Mesothelial cell of epicardium (in vitro differentiated cells): ENCODE measurements around the gene IRX2. TPM values are rescaled to one million over a fixed set of nuclear protein-coding genes. Genes with fewer than 3 reads are reported as not detected.

ENCODE experiments used
- DNase-seq, 2 experiments: peaks; one replicate each; pipeline ENCODE4 v3.0.0; 2021; ENCODE audit warnings: low spot score in 2 of 2; ENCODE audit not compliant: unreplicated experiment in 2 of 2
- H3K27ac Mint-ChIP-seq: 2 replicates; pipeline ENCODE4 v1.8.0; 2021; ENCODE audit warnings: mixed read lengths
- H3K27me3 Mint-ChIP-seq: 2 replicates; pipeline ENCODE4 v1.8.0; 2021; ENCODE audit warnings: low read depth, mixed read lengths
- H3K36me3 Mint-ChIP-seq: 2 replicates; pipeline ENCODE4 v1.8.0; 2021; ENCODE audit warnings: mixed read lengths
- H3K4me1 Mint-ChIP-seq: 2 replicates; pipeline ENCODE4 v1.8.0; 2021; ENCODE audit warnings: mixed read lengths
- H3K4me3 Mint-ChIP-seq: 2 replicates; pipeline ENCODE4 v1.8.0; 2021; ENCODE audit warnings: mild to moderate bottlenecking, moderate library complexity, mixed read lengths
- H3K9me3 Mint-ChIP-seq: 2 replicates; pipeline ENCODE4 v1.8.0; 2021; ENCODE audit warnings: mixed read lengths
- total RNA-seq: library from RNA; stranded (reverse); gene quantifications from 3 replicates; pipeline ENCODE4 v1.2.1, GENCODE V29; 2021
- TF ChIP-seq, protein P1 (sequence below): fragments of 200-600 bp; sonication (generic); IDR thresholded peaks from one replicate; pipeline ENCODE4 v1.5.0; 2021; ENCODE audit warnings: antibody characterized with exemption; ENCODE audit not compliant: unreplicated experiment

Gene IRX2
- total RNA-seq, 1 donor from 2014 or later = 30.3 TPM

DNA sequence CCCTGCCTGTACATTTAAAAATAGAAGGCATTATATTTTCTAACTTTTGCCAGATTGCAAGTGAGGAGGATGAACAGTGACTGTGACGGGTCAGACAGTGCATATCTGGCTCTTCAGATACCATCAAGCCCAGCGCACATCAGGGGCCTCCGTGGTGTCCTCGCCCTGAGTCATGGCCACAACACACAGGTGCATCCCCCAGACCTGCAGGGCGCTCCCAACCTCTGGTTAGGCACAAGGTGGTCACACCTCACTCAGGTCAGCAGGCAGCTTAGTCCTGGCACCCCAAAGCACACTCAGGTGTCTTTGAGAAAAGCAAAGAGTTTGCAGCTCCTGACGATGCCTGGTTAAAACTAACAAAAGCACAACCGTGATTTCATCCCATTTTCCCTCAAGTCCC lies 28.6 kb downstream of the IRX2 start:
- no peak overlapping the region for H3K27ac Mint-ChIP-seq
- H3K36me3 Mint-ChIP-seq = no peaks in the 10 kb centered on the region
- no peaks in the 10 kb centered on the region for H3K9me3 Mint-ChIP-seq
- peaks cover 4% of the 10 kb centered on the region for H3K4me1 Mint-ChIP-seq
- TF ChIP-seq, protein P1, sequence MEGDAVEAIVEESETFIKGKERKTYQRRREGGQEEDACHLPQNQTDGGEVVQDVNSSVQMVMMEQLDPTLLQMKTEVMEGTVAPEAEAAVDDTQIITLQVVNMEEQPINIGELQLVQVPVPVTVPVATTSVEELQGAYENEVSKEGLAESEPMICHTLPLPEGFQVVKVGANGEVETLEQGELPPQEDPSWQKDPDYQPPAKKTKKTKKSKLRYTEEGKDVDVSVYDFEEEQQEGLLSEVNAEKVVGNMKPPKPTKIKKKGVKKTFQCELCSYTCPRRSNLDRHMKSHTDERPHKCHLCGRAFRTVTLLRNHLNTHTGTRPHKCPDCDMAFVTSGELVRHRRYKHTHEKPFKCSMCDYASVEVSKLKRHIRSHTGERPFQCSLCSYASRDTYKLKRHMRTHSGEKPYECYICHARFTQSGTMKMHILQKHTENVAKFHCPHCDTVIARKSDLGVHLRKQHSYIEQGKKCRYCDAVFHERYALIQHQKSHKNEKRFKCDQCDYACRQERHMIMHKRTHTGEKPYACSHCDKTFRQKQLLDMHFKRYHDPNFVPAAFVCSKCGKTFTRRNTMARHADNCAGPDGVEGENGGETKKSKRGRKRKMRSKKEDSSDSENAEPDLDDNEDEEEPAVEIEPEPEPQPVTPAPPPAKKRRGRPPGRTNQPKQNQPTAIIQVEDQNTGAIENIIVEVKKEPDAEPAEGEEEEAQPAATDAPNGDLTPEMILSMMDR = no peak
- H3K4me3 Mint-ChIP-seq = no peak overlapping the region
- peaks cover 74% of the 10 kb centered on the region for H3K27me3 Mint-ChIP-seq
- peak in 1 of 2 experiments; percentile 20 for DNase-seq

DNA sequence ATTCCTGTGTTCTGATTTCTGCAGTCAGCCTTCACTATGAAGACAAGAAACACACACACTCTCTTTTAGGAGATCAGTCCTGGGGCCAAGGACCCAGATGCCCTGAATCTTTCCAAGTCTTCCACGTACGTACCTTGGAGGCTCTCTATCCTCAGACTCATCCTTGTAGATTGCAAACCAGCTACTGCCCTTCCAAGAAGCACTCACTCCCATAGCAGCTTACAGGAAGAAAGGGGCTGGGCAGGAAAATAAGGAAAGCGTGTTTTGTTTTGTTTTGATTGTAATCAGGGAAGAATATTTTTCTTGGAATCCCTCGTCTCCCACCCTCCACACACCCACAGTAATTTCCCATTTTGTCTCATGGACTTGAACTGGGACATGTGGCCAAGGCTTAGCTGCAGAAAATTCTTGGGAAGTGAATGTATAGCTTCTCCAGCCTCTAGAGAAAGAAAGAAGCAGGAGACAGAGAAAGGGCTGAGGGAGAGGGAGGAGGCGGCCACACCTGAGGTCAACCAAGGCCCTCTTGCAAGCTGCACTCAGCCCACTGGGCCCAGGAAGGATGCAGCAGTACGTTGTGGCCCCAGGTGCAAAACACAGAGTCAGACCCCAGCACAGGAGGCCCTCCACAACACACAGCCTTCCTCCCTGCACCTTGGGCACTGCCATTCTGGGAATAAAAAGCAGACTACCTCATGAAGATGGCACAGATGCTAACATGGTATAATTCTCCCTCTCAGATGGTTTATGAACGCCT lies 29.9 kb downstream of the IRX2 start:
- H3K9me3 Mint-ChIP-seq = no peaks in the 10 kb centered on the region
- H3K4me1 Mint-ChIP-seq = no peaks in the 10 kb centered on the region
- DNase-seq = peak in 1 of 2 experiments; percentile 1
- no peaks in the 10 kb centered on the region for H3K36me3 Mint-ChIP-seq
- no peak overlapping the region for H3K27ac Mint-ChIP-seq
- H3K4me3 Mint-ChIP-seq = no peak overlapping the region
- TF ChIP-seq, protein P1 = no peak
- H3K27me3 Mint-ChIP-seq = peaks cover 76% of the 10 kb centered on the region

DNA sequence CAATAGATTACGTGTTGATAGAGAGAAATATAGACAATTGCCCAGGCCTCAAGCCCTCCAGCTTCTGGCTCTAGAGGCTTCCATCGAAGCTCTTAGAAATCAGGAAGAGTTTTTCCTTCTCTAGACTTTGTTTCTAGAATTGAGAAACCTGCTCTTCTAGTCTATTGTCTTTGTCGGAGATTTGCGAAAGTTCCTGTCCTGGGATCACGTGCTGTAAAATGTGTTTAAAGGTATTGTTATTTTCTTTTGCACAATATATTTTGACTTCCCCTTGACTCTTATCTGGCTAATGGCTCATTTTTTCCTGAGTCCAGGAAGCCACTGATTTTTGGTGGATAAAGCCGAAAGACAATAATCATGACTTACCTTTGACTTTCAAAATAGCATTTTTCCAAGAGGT lies 32.1 kb downstream of the IRX2 start:
- no peaks in the 10 kb centered on the region for H3K9me3 Mint-ChIP-seq

DNA sequence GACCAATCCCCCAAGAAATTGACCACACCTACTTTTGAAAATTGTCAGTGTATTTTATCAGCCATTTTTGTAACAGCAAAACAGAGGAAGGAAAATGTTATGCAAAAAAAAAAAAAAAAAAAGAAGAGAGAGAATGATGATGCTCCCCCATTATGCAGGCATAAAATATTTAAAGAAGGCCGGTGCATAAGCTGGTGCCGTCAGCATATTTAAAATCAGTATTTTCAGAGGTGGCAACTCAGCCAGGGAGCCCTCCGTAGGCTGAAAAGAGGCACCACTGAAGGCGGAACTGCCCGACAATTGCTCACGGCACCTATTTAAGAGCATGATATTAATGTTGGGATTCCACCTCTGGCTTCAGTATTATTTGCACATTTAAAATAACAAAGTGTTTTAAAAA lies 33.4 kb downstream of the IRX2 start:
- Mint-ChIP-seq H3K27me3 (peaks cover 70% of the 10 kb centered on the region), H3K9me3 (no peaks in the 10 kb centered on the region), H3K27ac (no peak overlapping the region), H3K4me3 (no peak overlapping the region), H3K36me3 (no peaks in the 10 kb centered on the region), H3K4me1 (no peaks in the 10 kb centered on the region)
- no peak for DNase-seq
- TF ChIP-seq, protein P1 = no peak

More for the DNA sequence above, 32.1 kb downstream of the IRX2 start:
- Mint-ChIP-seq H3K27me3 (peaks cover 76% of the 10 kb centered on the region), H3K36me3 (no peaks in the 10 kb centered on the region), H3K4me1 (no peaks in the 10 kb centered on the region), H3K27ac (no peak overlapping the region), H3K4me3 (no peak overlapping the region)
- TF ChIP-seq, protein P1 = no peak
- DNase-seq = no peak

DNA sequence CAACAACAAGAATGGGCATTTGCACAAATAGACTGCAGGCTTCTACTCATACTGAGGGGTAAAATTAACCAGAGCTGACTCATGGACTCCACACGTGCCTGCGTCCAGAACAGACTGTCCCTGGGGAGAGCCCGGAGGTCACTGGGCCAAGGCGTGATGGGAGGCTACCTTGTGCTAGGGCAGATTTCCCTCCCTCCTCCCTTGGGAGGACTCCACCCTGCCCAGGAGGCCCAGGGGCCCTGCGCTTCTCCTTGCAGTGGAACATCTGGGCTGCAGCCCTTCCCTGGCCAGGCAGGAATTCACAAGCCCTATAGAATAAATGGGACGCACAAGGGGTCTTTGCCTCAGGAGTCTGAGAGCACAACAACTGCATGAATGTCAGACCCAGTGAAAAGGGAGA lies 35.6 kb downstream of the IRX2 start:
- no peak for DNase-seq
- H3K36me3 Mint-ChIP-seq = no peaks in the 10 kb centered on the region

More for the DNA sequence above, 35.6 kb downstream of the IRX2 start:
- H3K9me3 Mint-ChIP-seq = no peaks in the 10 kb centered on the region
- no peaks in the 10 kb centered on the region for H3K4me1 Mint-ChIP-seq
- H3K27me3 Mint-ChIP-seq = peaks cover 56% of the 10 kb centered on the region
- no peak overlapping the region for H3K4me3 Mint-ChIP-seq
- TF ChIP-seq, protein P1 = no peak
- H3K27ac Mint-ChIP-seq = no peak overlapping the region
